ENCODE measurements around the gene B4GAT1. TPM values are rescaled to one million over a fixed set of nuclear protein-coding genes. Genes with fewer than 3 reads are reported as not detected.

B4GAT1 gene
- total and polyA plus RNA-seq, 10 of the 15 experiments (the other 5 are each of a cell fraction or from before 2014, with no cell fraction given) = 0.55 to 11.1 (median 4.3) TPM

DNA sequence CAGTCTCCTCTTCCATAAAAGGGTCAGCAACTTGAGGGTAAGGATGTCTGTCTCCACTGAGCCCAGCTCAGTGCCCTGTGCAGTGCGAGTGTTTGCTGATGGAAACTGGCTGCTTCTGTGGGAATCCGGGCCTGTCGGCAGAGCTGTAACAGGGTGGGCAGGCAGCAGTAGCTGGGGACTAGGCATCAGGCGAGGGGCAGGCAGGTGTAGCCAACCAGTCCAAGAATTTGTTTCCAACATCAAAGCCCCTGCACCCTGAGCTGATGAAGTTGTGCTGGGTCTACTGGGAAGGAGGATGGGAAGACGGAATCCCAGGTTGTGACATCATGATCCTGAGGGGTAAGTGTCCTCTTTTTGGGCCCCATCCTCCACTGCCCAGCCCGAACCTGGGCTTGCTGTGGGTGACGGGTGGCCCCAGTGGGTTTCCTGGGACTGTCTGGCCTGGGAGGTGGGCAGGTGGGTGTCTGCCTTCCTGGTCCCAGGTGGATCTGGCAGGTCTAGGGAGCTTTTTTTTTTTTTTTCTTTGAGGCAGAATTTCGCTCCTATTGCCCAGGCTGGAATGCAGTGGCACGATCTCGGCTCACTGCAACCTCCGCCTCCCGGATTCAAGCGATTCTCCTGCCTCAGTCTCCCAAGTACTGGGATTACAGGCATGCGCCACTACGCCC is 13.1 kb upstream of the B4GAT1 start:
- in situ Hi-C loops (cut with MboI) = no loop called here
- intact Hi-C loops (cut with micrococcal nuclease; ENCODE audit: unreplicated experiment) = no loop called here
- no peaks in the 10 kb centered on the region for H3K79me2 ChIP-seq (ENCODE audit: control insufficient read depth, insufficient read depth, low read length)
- DNase-seq (ENCODE audit: low read depth, low spot score) (no peak), FAIRE-seq (no peak), ATAC-seq (no peak)
- 0 out of 4 replicates have a peak, but pooled peaks cover 0 to 2% of the 10 kb centered on the region in 2 experiments for H3K36me3 ChIP-seq (ENCODE audit: control insufficient read depth in 2 of 2, insufficient read depth in 2 of 2, low read length in 1 of 2)
- no peak overlapping the region for H3K9ac ChIP-seq (ENCODE audit: control insufficient read depth, insufficient read depth, low read length)
- H3K27me3 ChIP-seq (replicated peaks in 1 of 2; ENCODE audit: control insufficient read depth in 2 of 2, insufficient read depth in 2 of 2, low read length in 1 of 2) = no peaks in the 10 kb centered on the region
- no peak for TF ChIP-seq TCF7 (IDR thresholded peaks at IDR 0.05; ENCODE audit: borderline replicate concordance)
- TF ChIP-seq SRF (IDR thresholded peaks at IDR 0.05; ENCODE audit: low read depth in 2 of 2, low read length in 2 of 2) = no peak
- no peak for TF ChIP-seq TAF1 (IDR thresholded peaks at IDR 0.05; ENCODE audit: borderline replicate concordance, low read depth, low read length)
- no peak for TF ChIP-seq NBN (IDR thresholded peaks at IDR 0.05)
- no peak overlapping the region for H2AFZ ChIP-seq (ENCODE audit: control insufficient read depth, low read depth, low read length)
- ChIA-PET CTCF (interaction anchor here (3.0 kb wide), 1 partner anchor 25 kb away, joined by 12 read pairs; no protein-coding TSS in a partner anchor), RAD21 (ENCODE audit: unreplicated experiment) (interaction anchor here (0.6 to 1.4 kb wide), 3 partner anchors 48 to 666 kb away, joined by 3 to 6 read pairs (median 4); no protein-coding TSS in a partner anchor), SMC1A (ENCODE audit: uncharacterized antibody, unreplicated experiment) (interaction anchor here (1.1 kb wide), 1 partner anchor 26 kb away, joined by 3 read pairs; no protein-coding TSS in a partner anchor), POLR2A (interaction anchor here (0.6 to 0.9 kb wide), 2 partner anchors 35 to 155 kb away, joined by 3 to 4 read pairs; no protein-coding TSS in a partner anchor)
- 80% methylated on average over 15 of the region's 15 CpGs for WGBS (ENCODE audit: insufficient coverage, insufficient replicate concordance, low lambda C conversion rate, missing lambda C conversion rate)
- H3K9me3 ChIP-seq (replicated peaks; ENCODE audit: control insufficient read depth, insufficient read depth, low read length) = no peaks in the 10 kb centered on the region
- H3K27ac ChIP-seq (ENCODE audit: control insufficient read depth, insufficient read depth) = no peak overlapping the region
- H4K20me1 ChIP-seq (ENCODE audit: control insufficient read depth, insufficient read depth) = no peaks in the 10 kb centered on the region
- no peaks in the 10 kb centered on the region for H3K4me1 ChIP-seq (ENCODE audit: control insufficient read depth, insufficient read depth, low read length)
- H3K4me2 ChIP-seq (ENCODE audit: control insufficient read depth, insufficient read depth) = no peak overlapping the region
- BruUV-seq (replicated peaks) = no TSS peak
- H3K4me3 ChIP-seq = no peak overlapping the region

DNA sequence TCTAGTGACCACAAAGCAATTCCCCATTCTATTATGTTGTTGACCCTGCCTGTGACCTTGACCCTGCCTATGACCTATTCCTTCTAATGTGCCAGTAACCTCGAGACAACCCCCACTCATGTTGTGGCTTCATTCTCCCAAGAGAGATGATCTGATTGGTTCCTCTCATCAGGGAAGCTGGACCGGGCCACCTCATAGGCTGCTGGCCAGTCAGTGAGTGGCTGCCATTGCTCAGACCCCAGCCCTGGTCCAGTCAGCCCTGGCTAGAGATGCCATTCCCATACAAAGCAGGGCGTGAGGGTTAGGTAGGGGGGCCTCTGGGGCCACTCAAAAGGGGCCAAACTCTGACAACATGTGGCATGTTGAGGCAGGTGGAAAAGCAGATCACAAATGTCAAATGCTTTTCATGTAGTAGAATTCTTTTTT is 12.2 kb upstream of the B4GAT1 start:
- TF ChIP-seq, protein P1, sequence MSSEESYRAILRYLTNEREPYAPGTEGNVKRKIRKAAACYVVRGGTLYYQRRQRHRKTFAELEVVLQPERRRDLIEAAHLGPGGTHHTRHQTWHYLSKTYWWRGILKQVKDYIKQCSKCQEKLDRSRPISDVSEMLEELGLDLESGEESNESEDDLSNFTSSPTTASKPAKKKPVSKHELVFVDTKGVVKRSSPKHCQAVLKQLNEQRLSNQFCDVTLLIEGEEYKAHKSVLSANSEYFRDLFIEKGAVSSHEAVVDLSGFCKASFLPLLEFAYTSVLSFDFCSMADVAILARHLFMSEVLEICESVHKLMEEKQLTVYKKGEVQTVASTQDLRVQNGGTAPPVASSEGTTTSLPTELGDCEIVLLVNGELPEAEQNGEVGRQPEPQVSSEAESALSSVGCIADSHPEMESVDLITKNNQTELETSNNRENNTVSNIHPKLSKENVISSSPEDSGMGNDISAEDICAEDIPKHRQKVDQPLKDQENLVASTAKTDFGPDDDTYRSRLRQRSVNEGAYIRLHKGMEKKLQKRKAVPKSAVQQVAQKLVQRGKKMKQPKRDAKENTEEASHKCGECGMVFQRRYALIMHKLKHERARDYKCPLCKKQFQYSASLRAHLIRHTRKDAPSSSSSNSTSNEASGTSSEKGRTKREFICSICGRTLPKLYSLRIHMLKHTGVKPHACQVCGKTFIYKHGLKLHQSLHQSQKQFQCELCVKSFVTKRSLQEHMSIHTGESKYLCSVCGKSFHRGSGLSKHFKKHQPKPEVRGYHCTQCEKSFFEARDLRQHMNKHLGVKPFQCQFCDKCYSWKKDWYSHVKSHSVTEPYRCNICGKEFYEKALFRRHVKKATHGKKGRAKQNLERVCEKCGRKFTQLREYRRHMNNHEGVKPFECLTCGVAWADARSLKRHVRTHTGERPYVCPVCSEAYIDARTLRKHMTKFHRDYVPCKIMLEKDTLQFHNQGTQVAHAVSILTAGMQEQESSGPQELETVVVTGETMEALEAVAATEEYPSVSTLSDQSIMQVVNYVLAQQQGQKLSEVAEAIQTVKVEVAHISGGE (CRISPR knock-in tag; IDR thresholded peaks at IDR 0.05) = no peak
- TF ChIP-seq POLR2AphosphoS2 (IDR thresholded peaks at IDR 0.05; ENCODE audit: low read depth, low read length) (0 out of 2 replicates have a peak, but pooled peaks have one; percentile 31), NR2F1 (conservative IDR thresholded peaks at IDR 0.05) (peak; percentile 30; the same call in 1 of the 2 replicates)
- Histone ChIP-seq H3K4me3 (no peak overlapping the region), H2AFZ (ENCODE audit: control insufficient read depth, low read depth, low read length) (no peak overlapping the region), H3K79me2 (ENCODE audit: control insufficient read depth, insufficient read depth, low read length) (no peaks in the 10 kb centered on the region), H3K36me3 (ENCODE audit: control insufficient read depth in 2 of 2, insufficient read depth in 2 of 2, low read length in 1 of 2) (0 out of 4 replicates have a peak, but pooled peaks cover 0 to 2% of the 10 kb centered on the region in 2 experiments), H4K20me1 (ENCODE audit: control insufficient read depth, insufficient read depth) (no peaks in the 10 kb centered on the region), H3K9ac (ENCODE audit: control insufficient read depth, insufficient read depth, low read length) (no peak overlapping the region), H3K4me1 (ENCODE audit: control insufficient read depth, insufficient read depth, low read length) (no peaks in the 10 kb centered on the region), H3K27me3 (replicated peaks in 1 of 2; ENCODE audit: control insufficient read depth in 2 of 2, insufficient read depth in 2 of 2, low read length in 1 of 2) (no peaks in the 10 kb centered on the region), H3K9me3 (replicated peaks; ENCODE audit: control insufficient read depth, insufficient read depth, low read length) (no peaks in the 10 kb centered on the region), H3K4me2 (ENCODE audit: control insufficient read depth, insufficient read depth) (no peak overlapping the region), H3K27ac (ENCODE audit: control insufficient read depth, insufficient read depth) (no peak overlapping the region)
- ChIA-PET POLR2A (no interaction called here), RAD21 (ENCODE audit: unreplicated experiment) (interaction anchor here (0.7 kb wide), 1 partner anchor 47 kb away, joined by 6 read pairs; no protein-coding TSS in a partner anchor), SMC1A (ENCODE audit: uncharacterized antibody, unreplicated experiment) (no interaction called here), CTCF (interaction anchor here (3.0 kb wide), 1 partner anchor 26 kb away, joined by 12 read pairs; no protein-coding TSS in a partner anchor)
- intact Hi-C loops (cut with micrococcal nuclease; ENCODE audit: unreplicated experiment) (no loop called here), in situ Hi-C loops (cut with MboI) (no loop called here)
- FAIRE-seq (no peak), DNase-seq (ENCODE audit: low read depth, low spot score) (no peak), ATAC-seq (peak; percentile 41; the same call in 2 of the 3 replicates)
- WGBS (ENCODE audit: insufficient coverage, insufficient replicate concordance, low lambda C conversion rate, missing lambda C conversion rate) = 19% methylated on average over 3 of the region's 3 CpGs
- no TSS peak for BruUV-seq (replicated peaks)
